ENCODE results near the gene PRELP.

GRCh38 chr1:203512517-203512847, 36.9 kb downstream of the PRELP start:
- TF ChIP-seq POLR2A (IDR thresholded peaks at IDR 0.05) (no peak), CTCF (IDR thresholded peaks at IDR 0.05) (no peak)
